B cell (primary cell): ENCODE data around the gene INAFM2.

Experiments
- CTCF ChIP-seq: fragments of 200-600 bp; IDR thresholded peaks from one replicate; pipeline ENCODE4 v1.8.0; 2022; ENCODE audit warnings: antibody characterized with exemption, mild to moderate bottlenecking
- EZH2 ChIP-seq: IDR thresholded peaks from 2 replicates; pipeline ENCODE4 v1.6.1; 2012; ENCODE audit warnings: borderline replicate concordance, low read depth, mild to moderate bottlenecking, moderate library complexity, low read length; ENCODE audit not compliant: insufficient read depth, poor library complexity, severe bottlenecking

GRCh38 chr15:40295297-40295696, 28.2 kb upstream of the INAFM2 start:
- TF ChIP-seq CTCF (no peak), EZH2 (no peak)
